GM12878 (cell line): ENCODE measurements around the gene POTEF. TPM values are rescaled to one million over a fixed set of nuclear protein-coding genes. Genes with fewer than 3 reads are reported as not detected.
"Not testable (repeated sequence)": the region's sequence is repeated elsewhere in the genome, so short reads cannot be mapped to it uniquely, and the experiment has no call there.

Experiments used
- ATAC-seq: fragments of 200-7000 bp; cut with Tn5 transposase; 3 replicates; pipeline ENCODE4 v1.9.1; 2020; ENCODE audit warnings: mild to moderate bottlenecking, moderate library complexity
- BruUV-seq: library from RNA; stranded (reverse); fragments of 400-500 nt; replicated peaks from 2 replicates; lab custom pipeline; 2021; lab: Mats Ljungman, UMichigan
- CTCF ChIA-PET: fragments of 300-600 bp; sonication (Branson Sonifier 250); formaldehyde crosslinking; extraction: SDS; loops from one replicate; lab custom pipeline; 2021; ENCODE audit warnings: inconsistent platforms; lab: Yijun Ruan, JAX
- POLR2A ChIA-PET: fragments of 350-600 bp; formaldehyde crosslinking; extraction: SDS; loops from one replicate; lab custom pipeline; 2021; ENCODE audit warnings: inconsistent platforms; lab: Charles Lee
- RAD21 ChIA-PET: fragments of 300-600 bp; sonication (Branson Sonifier 250); formaldehyde crosslinking; loops from one replicate; lab custom pipeline; 2023; ENCODE audit warnings: antibody characterized with exemption; ENCODE audit not compliant: unreplicated experiment; lab: Charles Lee
- SMC1A ChIA-PET: fragments of 300-600 bp; sonication (Branson Sonifier 250); formaldehyde crosslinking; loops from one replicate; lab custom pipeline; 2023; ENCODE audit not compliant: unreplicated experiment, uncharacterized antibody; lab: Charles Lee
- DNase-seq: peaks from one replicate; pipeline ENCODE4 v3.0.0-alpha.2; 2011; ENCODE audit warnings: low read depth, low spot score
- FAIRE-seq: peaks from 3 replicates; lab custom pipeline; 2011; peaks lifted over from hg19 to GRCh38; lab: Jason Lieb, UNC
- H2AFZ ChIP-seq: 2 replicates; pipeline ENCODE4 v1.6.0; 2011; ENCODE audit warnings: low read depth, low read length, control low read depth; ENCODE audit not compliant: control insufficient read depth
- H3K27ac ChIP-seq: 2 replicates; pipeline ENCODE4 v1.5.1; 2011; ENCODE audit warnings: control low read depth; ENCODE audit not compliant: control insufficient read depth, insufficient read depth
- H3K27me3 ChIP-seq, 2 experiments: replicated peaks in 1 of 2; 2 replicates each; pipeline versions ENCODE4 v1.6.0 to v1.6.1; 2011; ENCODE audit warnings: low read length in 1 of 2; ENCODE audit not compliant: control insufficient read depth in 2 of 2, insufficient read depth in 2 of 2
- H3K36me3 ChIP-seq, 2 experiments: 2 replicates each; pipeline ENCODE4 v1.5.1; 2011; ENCODE audit warnings: low read length in 1 of 2; ENCODE audit not compliant: control insufficient read depth in 2 of 2, insufficient read depth in 2 of 2
- H3K4me1 ChIP-seq: 2 replicates; pipeline ENCODE4 v1.6.1; 2011; ENCODE audit warnings: mild to moderate bottlenecking, low read length, moderate library complexity, mixed read lengths; ENCODE audit not compliant: control insufficient read depth, insufficient read depth
- H3K4me2 ChIP-seq: 2 replicates; pipeline ENCODE4 v1.6.0; 2011; ENCODE audit warnings: control low read depth; ENCODE audit not compliant: control insufficient read depth, insufficient read depth
- H3K4me3 ChIP-seq: fragments of 200-600 bp; sonication (generic); 2 replicates; pipeline ENCODE4 v1.5.1; 2016
- H3K79me2 ChIP-seq: 2 replicates; pipeline ENCODE4 v1.6.0; 2011; ENCODE audit warnings: low read length; ENCODE audit not compliant: control insufficient read depth, insufficient read depth
- H3K9ac ChIP-seq: 2 replicates; pipeline ENCODE4 v1.8.0; 2011; ENCODE audit warnings: low read length, control low read depth, mixed read lengths; ENCODE audit not compliant: control insufficient read depth, insufficient read depth
- H3K9me3 ChIP-seq: replicated peaks from 3 replicates; pipeline ENCODE4 v1.5.1; 2011; ENCODE audit warnings: mild to moderate bottlenecking, low read length; ENCODE audit not compliant: control insufficient read depth, insufficient read depth
- H4K20me1 ChIP-seq: 2 replicates; pipeline ENCODE4 v1.6.0; 2011; ENCODE audit not compliant: control insufficient read depth, insufficient read depth
- WGBS: methylation state at CpG from one replicate; pipeline ENCODE4 v1.1.6; 2016; ENCODE audit warnings: low lambda C conversion rate; ENCODE audit not compliant: insufficient replicate concordance, insufficient coverage; ENCODE audit errors: missing lambda C conversion rate; 5-methylcytosine and 5-hydroxymethylcytosine counted together
- in situ Hi-C: fragments of 300-500 bp; cut with MboI; formaldehyde crosslinking; loops from 9 replicates; pipeline ENCODE4 v1.14.3; 2018; ENCODE audit warnings: mixed read lengths
- intact Hi-C: fragments of 100-400 bp; cut with micrococcal nuclease; formaldehyde crosslinking; loops from one replicate; pipeline ENCODE4 v1.14.2; 2022; ENCODE audit not compliant: unreplicated experiment
- polyA plus RNA-seq, 11 experiments: library from polyadenylated mRNA; depleted of rRNA in 4 of 11; unstranded in 6 of 11; stranded (reverse) in 5 of 11; fragments of >200 nt; fragmentation: Nextera tagmentation in 4 of 11; fragmentation: Illumina TruSeq in 1 of 11; extraction: Ambion mirVana in 4 of 11; extraction: Trizol in 1 of 11; gene quantifications; 1 replicate in 1 of 11; 2 replicates in 10 of 11; pipeline versions ENCODE4 v1.2.1 to v1.2.3, GENCODE V29; 2011 to 2016; ENCODE audit warnings: inconsistent platforms in 2 of 11, missing spikeins in 2 of 11, low read depth in 1 of 11
- total RNA-seq, 4 experiments: library from RNA; depleted of rRNA in 3 of 4; stranded (reverse); fragments of >200 nt in 3 of 4; fragmentation: Illumina TruSeq in 1 of 4; extraction: Trizol in 1 of 4; gene quantifications; 2 replicates each; pipeline versions ENCODE4 v1.2.1 to v1.2.3, GENCODE V29; 2013 to 2021

The POTEF gene
- total and polyA plus RNA-seq, 10 of the 15 experiments (the other 5 are each of a cell fraction or from before 2014, with no cell fraction given), result 0.03 TPM; not detected in 9

- ATAC-seq, H3K27me3 ChIP-seq, H2AFZ ChIP-seq, SMC1A ChIA-PET, H3K4me1 ChIP-seq, RAD21 ChIA-PET, H3K36me3 ChIP-seq, intact Hi-C loops, H3K27ac ChIP-seq, H3K79me2 ChIP-seq, DNase-seq, H3K9me3 ChIP-seq, in situ Hi-C loops, BruUV-seq, H3K9ac ChIP-seq, H3K4me2 ChIP-seq, H4K20me1 ChIP-seq, CTCF ChIA-PET, FAIRE-seq, H3K4me3 ChIP-seq: not testable (repeated sequence)
- 51% methylated on average over 11 of the region's 14 CpGs for WGBS
- POLR2A ChIA-PET, result interaction anchor here (0.6 kb wide), 1 partner anchor 57 kb away, joined by 3 read pairs; no protein-coding TSS in a partner anchor
Observed at GRCh38 chr2:130128464-130128863, 558 bp downstream of the POTEF start.

- H3K4me2 ChIP-seq, H3K27ac ChIP-seq, DNase-seq, H3K36me3 ChIP-seq, intact Hi-C loops, CTCF ChIA-PET, ATAC-seq, H3K27me3 ChIP-seq, RAD21 ChIA-PET, FAIRE-seq, H3K79me2 ChIP-seq, POLR2A ChIA-PET, SMC1A ChIA-PET, H4K20me1 ChIP-seq, in situ Hi-C loops, H3K4me1 ChIP-seq, H3K4me3 ChIP-seq, BruUV-seq, H2AFZ ChIP-seq, H3K9ac ChIP-seq, H3K9me3 ChIP-seq: not testable (repeated sequence)
- WGBS, result no CpG with 5 or more reads among the region's 9 CpGs
Observed at GRCh38 chr2:130127726-130128125, 1.3 kb downstream of the POTEF start.

- H3K4me3 ChIP-seq, H3K4me2 ChIP-seq, POLR2A ChIA-PET, in situ Hi-C loops, H4K20me1 ChIP-seq, H3K79me2 ChIP-seq, SMC1A ChIA-PET, ATAC-seq, intact Hi-C loops, H3K9me3 ChIP-seq, BruUV-seq, CTCF ChIA-PET, DNase-seq, H3K4me1 ChIP-seq, FAIRE-seq, H3K9ac ChIP-seq, H3K27ac ChIP-seq, RAD21 ChIA-PET, H2AFZ ChIP-seq, H3K27me3 ChIP-seq, H3K36me3 ChIP-seq: not testable (repeated sequence)
- WGBS, result 80% methylated on average over 31 of the region's 45 CpGs
Observed at GRCh38 chr2:130120924-130121323, 8.1 kb downstream of the POTEF start.

GRCh38 chr2:130102597-130103363, 26.2 kb downstream of the POTEF start:
- H3K79me2 ChIP-seq, H3K27me3 ChIP-seq, H4K20me1 ChIP-seq, H3K27ac ChIP-seq, H3K4me2 ChIP-seq, DNase-seq, FAIRE-seq, RAD21 ChIA-PET, POLR2A ChIA-PET, H3K9me3 ChIP-seq, ATAC-seq, H3K4me3 ChIP-seq, H3K9ac ChIP-seq, intact Hi-C loops, H3K36me3 ChIP-seq, SMC1A ChIA-PET, H2AFZ ChIP-seq, in situ Hi-C loops, CTCF ChIA-PET, BruUV-seq, H3K4me1 ChIP-seq: not testable (repeated sequence)
- WGBS, result 20% methylated on average over 4 of the region's 8 CpGs
